Peyer's patch (tissue), 4 donors: ENCODE measurements around the gene IL17RA. TPM values are rescaled to one million over a fixed set of nuclear protein-coding genes. Genes with fewer than 3 reads are reported as not detected.

Experiments used
- DNase-seq, 3 donors: peaks; one replicate each; pipeline ENCODE4 v3.0.0-alpha.2; 2017 to 2019
- H3K27ac ChIP-seq, 4 donors: fragments of 200-600 bp; sonication (generic); one replicate each; pipeline ENCODE4 v1.5.1; 2016 to 2019
- H3K27me3 ChIP-seq, 2 donors: fragments of 200-600 bp; sonication (generic); one replicate each; pipeline ENCODE4 v1.5.1; 2019
- H3K36me3 ChIP-seq, 3 donors: fragments of 200-600 bp; sonication (generic); one replicate each; pipeline ENCODE4 v1.5.1; 2016 to 2019
- H3K4me1 ChIP-seq, 4 donors: fragments of 200-600 bp; sonication (generic); one replicate each; pipeline ENCODE4 v1.5.1; 2016 to 2019
- H3K4me3 ChIP-seq, 4 donors: fragments of 200-600 bp; sonication (generic); 1 replicate in 3 of 4; 2 replicates in 1 of 4; pipeline ENCODE4 v1.5.1; 2016 to 2019; ENCODE audit warnings: mild to moderate bottlenecking in 1 of 4
- H3K9me3 ChIP-seq, 4 donors: fragments of 200-600 bp; sonication (generic); one replicate each; pipeline ENCODE4 v1.5.1; 2016 to 2019; ENCODE audit warnings: mild to moderate bottlenecking in 1 of 4
- CTCF ChIP-seq, 6 experiments: fragments of 450-650 bp in 4 of 6; fragments of 200-600 bp in 2 of 6; sonication (generic) in 1 of 6; IDR thresholded peaks; one replicate each; pipeline ENCODE4 v1.5.1; 2017 to 2019; ENCODE audit warnings: antibody characterized with exemption in 6 of 6, mild to moderate bottlenecking in 3 of 6, moderate library complexity in 1 of 6
- POLR2A ChIP-seq, 2 donors: fragments of 450-650 bp; IDR thresholded peaks; one replicate each; pipeline ENCODE4 v1.5.1; 2017; ENCODE audit warnings: antibody characterized with exemption in 2 of 2, mild to moderate bottlenecking in 2 of 2, moderate library complexity in 2 of 2
- total RNA-seq, 4 donors: library from RNA; depleted of rRNA; stranded (reverse); fragments of >200 nt; gene quantifications; one replicate each; pipeline ENCODE4 v1.1.0, GENCODE V29; 2016

IL17RA gene
- total RNA-seq, 4 donors from 2014 or later, result 12.4 to 23.6 (median 18.3) TPM

GRCh38 chr22:17110791-17111550 lies 26.2 kb downstream of the IL17RA start:
- TF ChIP-seq POLR2A (IDR thresholded peaks at IDR 0.05) (no peak), CTCF (IDR thresholded peaks at IDR 0.05) (no peak)
- peak in 1 of 3 donors; percentile 22 for DNase-seq

GRCh38 chr22:17112491-17113042 lies 27.8 kb downstream of the IL17RA start:
- Histone ChIP-seq H3K9me3 (no peaks in the 10 kb centered on the region), H3K4me3 (no peak overlapping the region), H3K27ac (no peak overlapping the region), H3K4me1 (peaks cover 0 to 5% (median 2%) of the 10 kb centered on the region in 4 donors), H3K36me3 (peaks cover 0 to 26% (median 0%) of the 10 kb centered on the region in 3 donors), H3K27me3 (no peaks in the 10 kb centered on the region)
- TF ChIP-seq POLR2A (IDR thresholded peaks at IDR 0.05) (no peak), CTCF (IDR thresholded peaks at IDR 0.05) (no peak)
- DNase-seq, result peak in 1 of 3 donors; percentile 15

More at GRCh38 chr22:17110791-17111550, 26.2 kb downstream of the IL17RA start:
- Histone ChIP-seq H3K9me3 (no peaks in the 10 kb centered on the region), H3K27ac (no peak overlapping the region), H3K4me1 (no peaks in the 10 kb centered on the region), H3K36me3 (peaks cover 0 to 42% (median 0%) of the 10 kb centered on the region in 3 donors), H3K27me3 (no peaks in the 10 kb centered on the region), H3K4me3 (no peak overlapping the region)

GRCh38 chr22:17113600-17113999 lies 28.8 kb downstream of the IL17RA start:
- no peaks in the 10 kb centered on the region for H3K9me3 ChIP-seq
- peaks cover 0 to 16% (median 0%) of the 10 kb centered on the region in 3 donors for H3K36me3 ChIP-seq
- peaks cover 0 to 13% (median 6%) of the 10 kb centered on the region in 4 donors for H3K4me1 ChIP-seq
- no peak overlapping the region for H3K4me3 ChIP-seq
- no peaks in the 10 kb centered on the region for H3K27me3 ChIP-seq
- DNase-seq, result peak in 1 of 3 donors; percentile 34
- H3K27ac ChIP-seq, result no peak overlapping the region
- TF ChIP-seq CTCF (IDR thresholded peaks at IDR 0.05) (no peak), POLR2A (IDR thresholded peaks at IDR 0.05) (no peak)

GRCh38 chr22:17114173-17114897 lies 29.5 kb downstream of the IL17RA start:
- Histone ChIP-seq H3K4me3 (no peak overlapping the region), H3K9me3 (no peaks in the 10 kb centered on the region), H3K4me1 (peaks cover 0 to 16% (median 7%) of the 10 kb centered on the region in 4 donors), H3K27me3 (peaks cover 0 to 2% of the 10 kb centered on the region in 2 donors), H3K27ac (no peak overlapping the region), H3K36me3 (peaks cover 0 to 8% (median 0%) of the 10 kb centered on the region in 3 donors)
- TF ChIP-seq POLR2A (IDR thresholded peaks at IDR 0.05) (no peak), CTCF (IDR thresholded peaks at IDR 0.05) (no peak)
- peak in 1 of 3 donors; percentile 34 for DNase-seq

GRCh38 chr22:17114898-17115235 lies 30.1 kb downstream of the IL17RA start:
- TF ChIP-seq CTCF (IDR thresholded peaks at IDR 0.05) (no peak), POLR2A (IDR thresholded peaks at IDR 0.05) (no peak)
- Histone ChIP-seq H3K27ac (no peak overlapping the region), H3K36me3 (peaks cover 0 to 3% (median 0%) of the 10 kb centered on the region in 3 donors), H3K4me1 (peaks cover 0 to 19% (median 7%) of the 10 kb centered on the region in 4 donors), H3K27me3 (peaks cover 0 to 7% of the 10 kb centered on the region in 2 donors), H3K9me3 (no peaks in the 10 kb centered on the region), H3K4me3 (no peak overlapping the region)
- no peak for DNase-seq
